ENCODE data around the gene CA10.

CA10 gene

DNA sequence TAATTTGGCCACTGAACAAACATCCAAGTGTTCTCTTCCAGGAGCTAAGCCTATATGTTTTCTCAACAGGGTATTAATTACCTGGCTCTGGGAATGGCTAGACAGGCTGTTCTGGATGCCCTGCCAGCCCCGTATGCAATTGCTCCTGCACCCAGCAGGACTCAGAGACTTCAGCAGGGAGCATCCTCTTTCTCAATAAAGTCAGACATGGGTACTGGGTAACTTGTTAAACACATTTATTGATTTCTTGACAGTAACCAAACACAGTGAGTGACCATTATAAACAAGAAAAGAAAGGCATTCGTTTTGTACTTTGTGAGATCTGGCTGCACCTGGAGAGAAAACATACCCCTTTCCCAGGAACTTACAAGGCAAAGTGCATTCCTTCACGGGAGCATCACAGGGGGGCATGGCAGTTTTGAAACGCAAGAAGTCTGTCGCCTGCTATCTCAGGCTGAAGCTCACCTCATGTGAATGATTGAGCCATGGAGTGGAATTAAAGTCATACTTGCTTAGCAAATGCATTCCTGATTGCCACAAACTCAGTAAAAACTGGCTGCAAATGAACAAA, 528.3 kb downstream of the CA10 start:
- DNase-seq: peak in 1 of 2 experiments; percentile 62

DNA sequence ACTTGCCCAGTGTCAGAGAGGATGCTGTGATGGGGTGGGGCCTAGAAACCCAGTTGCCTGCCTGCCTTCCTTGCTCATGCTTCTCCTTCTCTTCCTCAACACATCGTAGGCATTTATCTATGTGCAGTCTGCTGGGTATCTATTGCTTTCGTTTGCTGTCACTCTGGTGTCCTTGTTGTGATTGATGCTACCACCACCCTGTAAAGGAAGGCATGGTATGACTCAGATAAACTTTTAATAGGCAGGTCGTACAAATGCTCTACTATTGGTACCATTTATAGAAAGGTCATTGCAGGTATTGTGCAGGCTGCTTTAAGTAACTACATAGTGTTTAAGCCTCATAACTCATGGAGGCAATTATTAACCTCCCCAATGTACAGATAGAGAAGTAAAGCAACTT, 529.3 kb downstream of the CA10 start:
- DNase-seq: no peak

DNA sequence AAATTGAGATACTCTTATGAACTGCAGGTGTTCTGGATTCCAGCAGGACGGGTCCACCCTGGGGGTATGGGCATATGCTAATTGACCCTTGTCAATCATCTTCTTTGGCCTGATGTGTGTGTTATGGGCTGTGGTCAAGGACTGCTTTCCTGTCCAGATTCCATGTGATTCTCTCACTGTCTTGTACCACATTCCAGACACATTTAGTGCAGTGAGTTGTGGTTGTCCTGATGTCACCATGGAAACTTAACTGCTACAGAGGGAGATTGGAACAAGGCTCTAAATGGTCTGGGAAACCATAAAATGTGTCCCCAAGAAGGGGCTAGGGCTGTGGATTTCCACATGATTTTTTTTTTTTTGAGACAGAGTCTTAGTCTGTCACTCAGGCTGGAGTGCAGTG, 530.7 kb downstream of the CA10 start:
- DNase-seq: no peak

DNA sequence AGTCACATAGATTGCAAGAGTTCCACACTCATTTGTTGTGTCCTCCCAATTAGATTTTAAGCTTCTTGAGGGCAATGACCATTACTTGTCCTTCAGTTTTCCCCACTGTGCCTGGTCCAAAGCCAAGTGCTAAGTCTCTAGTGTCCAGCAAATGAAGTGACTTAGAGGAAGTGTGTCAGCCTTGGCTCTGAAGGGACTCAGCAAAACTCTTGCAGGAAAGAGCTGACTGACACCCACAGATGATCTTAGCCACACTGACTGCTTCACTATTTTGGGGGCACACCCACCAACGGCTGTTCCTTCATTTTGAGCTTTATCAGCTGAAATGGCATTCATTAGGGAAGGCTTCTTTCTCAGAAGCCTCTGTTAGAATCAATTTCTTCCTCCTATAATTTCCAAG, 540.0 kb downstream of the CA10 start:
- DNase-seq: no peak

DNA sequence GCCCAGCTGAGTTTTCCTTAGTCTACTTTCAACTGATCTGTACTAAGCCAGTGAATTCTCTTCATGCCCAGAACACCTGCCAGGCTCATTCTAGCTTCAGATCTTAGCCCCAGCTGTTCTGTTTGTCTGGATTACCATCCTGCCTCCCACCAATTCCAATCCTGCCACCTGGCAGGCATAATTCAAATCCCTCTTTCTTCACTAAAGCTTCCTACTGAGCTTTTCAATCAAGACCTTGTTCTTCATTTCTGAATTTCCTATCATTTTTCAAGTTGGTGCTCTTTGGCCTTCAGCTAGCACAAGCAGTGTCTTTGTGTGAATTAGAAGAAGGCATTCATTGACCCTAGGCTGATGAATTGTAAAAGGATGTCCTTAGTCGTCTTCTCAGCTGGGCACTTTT, 540.5 kb downstream of the CA10 start:
- DNase-seq: no peak

DNA sequence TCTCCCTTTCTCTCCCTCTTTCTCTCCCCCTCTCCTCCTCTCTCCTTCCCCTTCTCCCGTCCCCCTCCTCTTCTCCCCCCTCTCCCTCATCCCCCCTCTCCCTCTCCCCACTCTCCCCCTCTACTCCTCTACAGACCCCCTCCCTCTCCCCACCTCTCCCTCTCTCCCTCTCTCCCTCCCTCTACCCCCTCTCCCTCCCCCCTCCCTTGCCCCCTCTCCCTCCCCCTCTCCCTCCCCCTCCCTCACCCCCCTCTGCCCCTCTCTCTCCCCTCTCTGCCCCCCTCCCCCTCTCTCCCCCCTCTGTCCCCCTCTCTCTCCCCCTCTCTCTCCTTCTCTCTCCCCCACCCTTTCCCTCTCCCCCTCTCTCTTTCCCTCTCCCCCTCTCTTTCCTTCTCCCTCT, 545.3 kb downstream of the CA10 start:
- DNase-seq: no peak

DNA sequence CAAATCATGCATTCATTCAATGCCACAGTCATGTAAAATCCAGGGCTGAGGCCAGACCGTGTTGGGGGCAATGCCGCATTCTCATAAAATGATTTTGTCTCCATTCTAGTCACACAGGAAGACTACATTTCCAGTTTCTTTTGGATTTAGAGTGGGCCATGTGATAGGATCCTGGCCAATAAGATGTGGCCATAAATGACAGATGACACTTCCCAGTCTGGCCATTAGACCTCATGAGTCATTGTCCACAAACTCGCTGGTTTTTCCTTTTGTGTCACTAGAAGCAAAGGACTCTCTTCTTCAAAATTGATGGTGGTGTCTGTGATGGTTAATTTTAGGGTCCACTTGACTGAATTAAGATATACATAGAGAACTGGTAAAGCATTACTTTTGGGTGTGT, 545.8 kb downstream of the CA10 start:
- no peak for DNase-seq

DNA sequence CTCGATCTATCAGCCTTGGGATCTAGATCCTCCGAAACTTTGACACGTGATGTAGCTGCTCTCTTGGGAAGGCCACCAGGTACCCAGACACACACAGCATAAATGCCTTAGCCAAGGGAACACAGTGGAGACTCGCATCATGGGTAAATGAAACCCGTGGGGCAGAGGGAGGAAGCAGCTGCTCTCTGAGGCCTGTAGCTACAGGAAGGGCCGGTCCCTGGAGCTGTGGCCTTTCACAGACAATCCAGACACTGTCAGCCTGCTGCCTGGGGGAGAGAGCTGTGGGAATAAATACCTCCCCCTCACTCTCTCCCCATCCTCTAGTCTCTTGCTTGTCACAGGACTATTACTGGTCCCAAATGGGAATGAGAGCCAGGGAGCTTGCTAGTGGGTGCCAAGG, 546.9 kb downstream of the CA10 start:
- no peak for DNase-seq

DNA sequence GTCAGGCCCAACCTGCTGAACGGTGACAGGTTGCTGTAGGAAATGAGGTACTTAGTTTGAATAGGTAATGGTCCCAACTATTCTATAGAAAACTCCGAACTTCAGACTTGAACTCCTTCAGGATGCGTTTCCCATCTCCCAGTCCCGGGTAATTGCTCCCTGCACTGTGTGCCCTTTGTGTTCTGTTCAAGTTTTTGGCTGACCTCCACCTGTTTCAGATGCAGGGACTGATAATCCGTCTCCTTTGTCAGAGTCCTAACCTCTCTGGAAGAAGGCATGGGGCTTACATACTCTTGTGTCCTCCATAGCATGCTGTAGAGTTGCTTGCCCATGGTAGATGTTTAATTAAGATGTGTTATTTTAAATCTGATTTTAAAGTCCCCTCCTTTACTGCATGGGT, 547.7 kb downstream of the CA10 start:
- no peak for DNase-seq

DNA sequence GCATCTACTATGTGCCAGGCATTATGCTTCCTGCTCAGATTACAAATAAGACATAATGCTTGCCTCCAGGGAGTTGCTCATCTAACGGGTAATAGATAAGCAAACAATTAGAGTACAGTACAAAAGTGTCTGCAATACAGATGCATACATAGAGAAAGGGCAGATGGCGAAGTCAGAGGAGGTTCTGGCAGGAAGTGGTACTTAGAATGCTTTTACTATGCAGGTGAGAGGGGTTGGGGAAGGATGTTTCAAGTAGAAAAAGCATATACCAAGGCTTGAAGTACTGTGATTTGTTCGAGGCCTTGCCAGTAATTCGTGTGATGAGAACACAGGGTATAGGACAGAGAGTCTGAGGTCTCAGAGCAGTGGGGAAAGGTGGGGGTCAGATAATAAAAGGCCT, 548.4 kb downstream of the CA10 start:
- DNase-seq: no peak

DNA sequence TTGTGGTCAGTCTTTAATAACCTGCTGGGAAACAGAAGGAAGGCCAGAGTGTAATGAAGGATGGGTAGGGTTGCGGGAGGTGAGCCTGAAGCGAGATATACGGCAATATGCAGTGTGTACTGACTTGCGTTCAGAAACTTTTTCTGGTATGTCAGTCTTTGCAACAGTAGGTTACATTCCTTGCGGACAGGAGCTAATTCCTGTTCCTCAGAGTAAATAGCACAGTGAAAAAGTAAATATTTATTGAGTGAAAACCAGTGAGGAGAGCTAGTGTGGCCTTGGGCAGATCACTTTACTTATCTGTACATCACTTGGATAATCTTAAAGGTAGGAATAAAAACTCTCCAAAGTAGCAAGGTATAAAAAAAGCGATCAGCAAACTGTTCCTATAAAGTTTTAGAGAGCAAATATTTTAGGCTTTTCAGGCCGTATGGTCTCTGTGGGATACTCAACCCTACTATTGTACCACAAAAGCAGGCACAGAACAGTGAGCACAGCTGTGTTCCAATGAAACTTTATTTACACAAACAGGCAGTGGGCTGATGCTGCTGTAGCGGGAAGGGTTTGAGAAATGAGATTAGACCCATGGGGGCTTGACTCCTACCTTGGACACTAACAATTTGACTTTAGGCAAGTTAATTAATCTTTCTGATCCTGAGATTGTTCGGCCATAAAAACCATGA, 550.1 kb downstream of the CA10 start:
- DNase-seq: no peak

DNA sequence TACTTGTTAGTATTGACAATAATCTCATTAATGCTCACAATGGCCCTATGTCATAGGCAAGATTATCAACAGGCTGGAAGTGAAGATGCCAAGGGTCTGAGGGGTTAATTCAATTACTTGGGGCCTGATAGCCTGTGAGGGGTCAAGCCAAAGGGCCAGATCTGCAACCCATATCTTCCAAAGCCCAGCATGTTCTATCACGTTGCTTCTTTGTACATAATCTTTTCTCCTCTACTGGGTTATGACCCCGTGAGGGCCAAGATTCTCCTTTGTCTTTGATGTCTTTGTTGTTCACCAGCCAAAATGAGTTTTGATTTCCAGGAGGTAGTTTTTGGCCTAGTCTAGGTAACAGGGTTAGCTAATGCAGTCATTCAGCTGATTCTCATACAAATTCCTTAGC, 551.0 kb downstream of the CA10 start:
- no peak for DNase-seq

DNA sequence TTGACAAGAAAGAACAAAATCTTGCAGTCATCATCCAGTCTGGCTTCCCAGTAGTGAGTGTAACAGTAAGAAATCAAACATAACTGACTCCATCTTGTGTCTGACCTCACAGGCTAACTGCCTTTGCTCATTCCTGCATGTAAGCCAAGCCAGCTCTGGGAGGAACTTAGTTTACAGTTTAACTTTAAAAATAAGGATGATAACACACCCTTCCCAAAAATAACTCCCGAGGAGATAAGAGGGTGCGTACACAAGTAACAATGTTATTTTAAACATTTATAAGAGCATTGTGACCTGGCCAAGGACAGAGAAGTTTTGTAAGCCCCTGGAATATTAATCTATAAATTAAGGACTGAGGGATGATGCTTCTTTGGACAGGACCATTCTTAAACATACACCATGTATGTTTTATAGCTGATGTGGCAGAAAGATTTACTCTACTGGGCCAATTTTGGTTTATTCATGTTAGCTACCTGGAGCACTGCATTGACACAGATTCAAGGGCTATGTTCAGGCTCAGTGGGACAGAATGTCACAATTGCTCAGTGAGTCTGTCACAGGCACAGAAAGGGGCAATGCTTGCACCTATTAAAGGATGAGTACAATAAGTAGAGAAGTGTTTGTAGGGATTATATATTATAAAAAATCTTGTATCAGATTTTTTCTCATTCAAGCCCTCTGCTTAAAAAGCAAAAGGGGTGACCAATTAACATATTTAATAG, 554.1 kb downstream of the CA10 start:
- no peak for DNase-seq

DNA sequence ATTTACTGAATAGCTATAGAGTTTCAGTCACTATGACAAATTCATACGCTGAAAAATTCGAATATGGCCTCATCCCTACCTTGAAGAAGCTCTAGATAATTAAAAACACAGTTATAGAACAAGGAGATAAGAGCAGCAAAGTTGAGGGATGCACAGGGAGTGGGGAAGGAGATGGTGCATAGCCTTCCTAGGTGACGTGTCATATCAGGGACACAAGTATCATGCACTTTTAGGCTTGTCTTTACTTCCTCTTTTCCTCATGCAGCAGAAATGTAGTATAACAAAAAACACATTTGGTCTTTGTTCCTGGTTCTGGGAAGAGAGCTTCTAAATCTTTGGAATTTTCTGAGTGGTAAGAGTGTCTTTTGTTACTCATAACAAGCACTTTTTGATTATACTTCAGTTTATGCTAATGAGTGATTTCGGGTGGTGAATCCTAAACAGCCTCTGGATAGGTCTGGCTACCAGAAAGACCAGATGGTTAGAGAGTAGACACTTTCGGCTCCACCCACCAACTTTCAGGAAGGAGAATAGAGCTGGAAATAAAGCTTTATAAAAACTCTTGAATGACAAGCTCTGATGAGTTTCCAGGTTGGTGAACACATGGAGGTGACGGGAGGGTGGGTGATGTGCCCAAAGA, 556.8 kb downstream of the CA10 start:
- no peak for DNase-seq

DNA sequence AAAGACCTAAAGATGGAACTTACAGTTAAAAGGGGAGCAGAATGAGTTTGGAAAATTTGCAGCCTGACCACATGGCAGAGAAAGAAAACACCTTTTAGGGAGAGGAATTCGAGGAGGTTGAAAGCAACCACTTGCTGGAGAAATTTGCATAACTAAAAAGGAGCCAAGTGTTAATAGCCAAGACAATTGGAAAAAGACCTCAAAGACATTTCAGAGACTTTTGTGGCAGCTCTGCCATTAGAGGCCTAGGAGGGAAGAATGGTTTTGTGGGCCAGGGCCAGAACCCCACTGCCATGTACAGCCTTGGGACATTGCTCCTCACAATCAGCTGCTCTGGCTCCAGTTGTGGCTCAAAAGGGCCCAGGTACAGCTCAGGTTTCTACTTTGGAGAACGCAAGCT, 559.7 kb downstream of the CA10 start:
- no peak for DNase-seq

DNA sequence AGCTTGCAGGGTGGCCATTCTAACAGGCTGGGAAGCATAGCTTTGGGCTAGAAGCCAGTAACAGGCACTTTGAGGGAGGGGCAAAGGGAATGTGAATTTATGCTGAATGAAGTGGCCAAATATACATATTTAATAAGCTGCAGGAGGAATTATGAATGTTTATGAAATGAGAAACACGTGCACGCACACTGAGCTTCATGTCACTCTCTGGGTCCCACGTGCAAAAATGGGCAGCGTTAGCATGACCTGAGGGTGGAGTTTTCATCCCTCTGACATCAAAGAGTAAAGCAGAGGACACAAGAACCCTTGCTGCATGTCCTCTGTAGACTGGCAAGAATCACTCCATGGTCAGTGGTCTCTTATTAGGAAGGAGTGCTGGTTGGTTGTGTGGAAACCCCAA, 561.2 kb downstream of the CA10 start:
- no peak for DNase-seq

DNA sequence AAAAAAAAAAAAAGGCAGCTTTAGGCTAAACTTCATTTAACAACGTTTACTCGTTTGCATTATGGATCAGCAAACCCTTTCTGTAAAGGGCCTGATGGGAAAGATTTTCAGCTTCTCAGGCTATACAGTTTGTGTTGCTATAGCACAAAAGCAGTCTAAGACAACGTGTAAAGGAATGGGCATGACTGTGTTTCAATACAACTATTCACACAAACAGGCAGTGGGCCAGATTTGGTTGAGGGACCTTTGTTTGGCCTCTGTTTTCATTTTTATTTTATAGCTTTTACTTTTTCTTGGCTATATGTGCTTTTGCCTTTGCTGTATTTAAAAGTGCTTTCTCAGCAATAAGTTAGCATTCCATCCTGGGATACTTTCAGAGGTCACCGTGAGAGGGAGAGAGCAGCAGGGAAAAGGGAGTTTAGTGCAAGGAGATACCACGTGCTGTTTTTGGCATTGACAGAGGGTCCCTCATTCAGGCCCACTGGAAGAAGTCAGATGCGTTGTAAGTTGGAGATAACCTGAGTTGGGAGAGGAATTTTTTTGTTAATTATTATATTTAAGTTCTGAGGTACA, 562.6 kb downstream of the CA10 start:
- no peak for DNase-seq

DNA sequence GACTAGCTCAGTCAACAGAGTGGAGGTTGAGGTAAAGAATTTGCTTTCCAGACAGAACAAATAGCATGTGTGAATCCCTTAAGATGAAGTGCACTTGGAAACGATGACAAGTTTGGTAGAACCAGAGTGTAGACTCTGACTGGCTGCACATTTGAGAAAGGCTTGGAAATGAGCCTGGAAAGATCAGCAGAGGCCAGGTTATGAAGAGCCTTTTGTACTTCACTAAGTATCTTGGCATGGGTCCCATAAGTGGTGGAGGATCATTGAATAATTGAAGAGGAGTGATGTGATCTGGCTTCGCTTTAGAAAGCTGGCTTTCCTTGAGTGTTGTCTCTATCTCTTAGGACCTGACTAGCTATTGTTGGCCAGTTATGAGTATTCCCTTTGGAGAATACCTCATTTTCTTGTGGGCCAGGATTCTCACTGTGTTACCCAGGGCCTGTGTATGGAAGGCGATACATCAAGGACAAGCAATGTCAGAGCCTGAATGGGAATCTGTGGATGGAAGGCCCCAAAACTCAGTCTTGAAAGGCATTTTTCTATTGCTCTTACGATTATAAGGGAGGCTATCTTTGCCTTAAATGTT, 568.4 kb downstream of the CA10 start:
- no peak for DNase-seq

DNA sequence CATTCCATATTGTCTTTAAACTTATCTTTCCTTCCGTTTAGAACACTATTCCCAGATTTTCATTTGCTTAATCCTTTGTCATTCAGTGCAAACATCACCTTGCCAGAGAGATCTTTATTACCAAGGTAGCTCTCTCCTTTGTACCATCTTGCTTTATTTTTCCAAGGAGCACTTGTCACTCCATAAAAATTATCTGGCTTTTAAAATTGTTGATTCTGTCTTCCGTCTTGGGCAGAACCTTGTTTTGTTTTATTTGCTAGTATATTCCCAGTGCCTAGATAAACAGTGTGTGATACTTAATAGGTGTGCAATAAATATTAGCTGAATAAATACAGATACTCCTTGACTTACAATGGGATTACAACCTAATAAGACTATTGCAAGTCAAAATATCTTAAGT, 570.5 kb downstream of the CA10 start:
- DNase-seq: no peak

DNA sequence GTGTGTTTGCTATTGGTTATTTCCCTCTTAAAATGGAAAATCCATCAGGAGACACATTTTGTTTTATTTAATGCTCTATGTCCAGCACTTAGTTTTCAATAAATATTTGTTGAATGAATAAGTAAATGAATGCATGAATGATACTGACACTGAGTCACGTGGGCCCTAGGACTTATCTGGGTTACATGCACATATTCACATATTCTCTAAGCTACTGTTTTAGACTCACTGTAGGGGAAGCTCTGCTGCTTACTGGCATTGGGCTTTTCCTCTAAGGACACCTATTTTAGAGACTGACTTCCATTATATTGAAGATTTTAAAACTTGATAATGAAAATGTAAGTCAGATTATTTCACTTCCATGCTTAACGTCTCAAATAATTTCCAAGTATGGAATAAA, 571.0 kb downstream of the CA10 start:
- DNase-seq: no peak

DNA sequence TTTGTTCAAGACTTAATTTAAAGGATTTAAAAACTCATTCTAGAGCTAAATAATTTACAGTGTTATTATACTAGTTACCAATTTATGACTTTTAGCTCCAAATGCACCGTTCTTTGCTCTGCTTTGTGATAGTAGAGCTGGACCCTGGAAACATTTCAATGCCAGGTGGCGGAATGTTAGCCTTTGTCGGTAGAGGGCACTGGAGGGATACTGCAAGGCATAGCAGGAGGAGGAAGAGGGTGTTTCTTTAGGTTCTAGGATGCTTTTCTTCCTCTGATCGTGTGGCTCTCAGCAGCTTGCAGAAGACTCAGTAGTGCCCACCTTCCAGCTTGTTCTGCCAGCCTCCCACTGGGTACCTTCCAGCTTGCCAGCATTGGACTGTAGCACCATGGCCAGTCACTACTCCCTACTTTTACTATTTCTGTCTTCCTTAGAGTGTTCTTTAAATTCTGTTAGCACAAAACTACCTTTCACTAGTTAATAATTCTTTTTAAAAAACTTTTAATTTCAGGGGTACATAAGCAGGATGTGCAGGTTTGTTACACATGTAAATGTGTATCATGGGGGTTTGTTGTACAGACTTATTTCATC, 572.9 kb downstream of the CA10 start:
- no peak for DNase-seq

DNA sequence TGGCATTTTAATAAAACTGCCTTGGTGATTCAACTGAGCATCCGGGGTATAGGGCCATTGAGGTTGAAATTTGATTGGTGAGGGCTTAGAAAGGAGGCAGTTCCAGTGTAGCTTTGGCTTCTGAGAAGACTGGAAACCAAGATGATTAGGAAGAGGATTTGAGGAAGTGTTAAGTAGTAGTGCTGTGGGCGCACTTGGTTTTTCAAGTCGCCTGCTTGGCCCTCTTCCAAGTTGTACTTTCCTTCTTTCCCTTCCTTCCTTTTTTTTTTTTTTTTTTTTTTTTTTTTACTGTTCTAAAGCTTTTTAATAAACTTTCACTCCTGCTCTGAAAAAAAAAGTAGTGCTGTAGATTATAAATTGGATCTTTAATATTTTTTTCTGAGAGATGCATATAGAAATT, 577.6 kb downstream of the CA10 start:
- no peak for DNase-seq
